H9 (cell line): ENCODE data around the gene KCNAB1. TPM values are rescaled to one million over a fixed set of nuclear protein-coding genes. Genes with fewer than 3 reads are reported as not detected.

Experiments
- DNase-seq: peaks from one replicate; pipeline ENCODE4 v3.0.0-alpha.2; 2017
- H2AFZ ChIP-seq: one replicate; pipeline ENCODE4 v1.6.1; 2013; ENCODE audit warnings: mild to moderate bottlenecking, low read length, control low read depth, moderate library complexity
- H2AK5ac ChIP-seq: 2 replicates; pipeline ENCODE4 v1.6.1; 2013; ENCODE audit warnings: low read length, control low read depth, mixed read lengths; ENCODE audit not compliant: insufficient read length
- H2BK120ac ChIP-seq: one replicate; pipeline ENCODE4 v1.6.1; 2013; ENCODE audit warnings: low read depth, mild to moderate bottlenecking, low read length, control low read depth, inconsistent platforms; ENCODE audit not compliant: poor library complexity, severe bottlenecking
- H2BK12ac ChIP-seq: 2 replicates; pipeline ENCODE4 v1.6.1; 2013; ENCODE audit warnings: low read length, control low read depth, mixed read lengths, low read depth; ENCODE audit not compliant: insufficient read length
- H2BK15ac ChIP-seq: 2 replicates; pipeline ENCODE4 v1.6.1; 2013; ENCODE audit warnings: low read depth, low read length, control low read depth
- H2BK20ac ChIP-seq: one replicate; pipeline ENCODE4 v1.6.1; 2013; ENCODE audit warnings: low read depth, mild to moderate bottlenecking, low read length, control low read depth, inconsistent platforms; ENCODE audit not compliant: poor library complexity, severe bottlenecking
- H2BK5ac ChIP-seq: 2 replicates; pipeline ENCODE4 v1.6.1; 2013; ENCODE audit warnings: low read length, control low read depth, mixed read lengths; ENCODE audit not compliant: insufficient read length
- H3K14ac ChIP-seq: 2 replicates; pipeline ENCODE4 v1.6.1; 2013; ENCODE audit warnings: low read length, control low read depth; ENCODE audit not compliant: insufficient read depth
- H3K18ac ChIP-seq: 2 replicates; pipeline ENCODE4 v1.6.1; 2013; ENCODE audit warnings: low read depth, mild to moderate bottlenecking, mixed read lengths, low read length, control low read depth; ENCODE audit not compliant: insufficient read length
- H3K23ac ChIP-seq: 2 replicates; pipeline ENCODE4 v1.6.1; 2013; ENCODE audit warnings: low read length, control low read depth, mixed read lengths, low read depth; ENCODE audit not compliant: insufficient read length
- H3K23me2 ChIP-seq: 2 replicates; pipeline ENCODE4 v1.6.1; 2013; ENCODE audit warnings: low read depth, mild to moderate bottlenecking, mixed read lengths, low read length, control low read depth; ENCODE audit not compliant: insufficient read length, poor library complexity, severe bottlenecking
- H3K27ac ChIP-seq: 2 replicates; pipeline ENCODE4 v1.5.1; 2013; ENCODE audit warnings: low read length, control low read depth, mixed read lengths, low read depth; ENCODE audit not compliant: insufficient read length
- H3K27me3 ChIP-seq: 2 replicates; pipeline ENCODE4 v1.6.1; 2013; ENCODE audit warnings: low read length, control low read depth, inconsistent platforms; ENCODE audit not compliant: insufficient read depth
- H3K4ac ChIP-seq: 2 replicates; pipeline ENCODE4 v1.6.1; 2013; ENCODE audit warnings: low read depth, mild to moderate bottlenecking, control low read depth, inconsistent platforms, low read length, moderate library complexity
- H3K4me1 ChIP-seq: 2 replicates; pipeline ENCODE4 v1.6.1; 2013; ENCODE audit warnings: low read length, control low read depth, inconsistent platforms; ENCODE audit not compliant: insufficient read depth
- H3K4me2 ChIP-seq: 2 replicates; pipeline ENCODE4 v1.6.1; 2013; ENCODE audit warnings: low read length, control low read depth, mixed read lengths; ENCODE audit not compliant: insufficient read length, insufficient read depth
- H3K56ac ChIP-seq: 2 replicates; pipeline ENCODE4 v1.6.1; 2013; ENCODE audit warnings: low read depth, mild to moderate bottlenecking, mixed read lengths, low read length, control low read depth; ENCODE audit not compliant: insufficient read length
- H3K79me1 ChIP-seq: 2 replicates; pipeline ENCODE4 v1.6.1; 2013; ENCODE audit warnings: low read depth, mild to moderate bottlenecking, moderate library complexity, low read length, control low read depth, inconsistent platforms; ENCODE audit not compliant: insufficient read depth, poor library complexity, severe bottlenecking
- H3K79me2 ChIP-seq: 2 replicates; pipeline ENCODE4 v1.6.1; 2013; ENCODE audit warnings: low read length, control low read depth, inconsistent platforms; ENCODE audit not compliant: insufficient read depth
- H3K9ac ChIP-seq: 2 replicates; pipeline ENCODE4 v1.6.1; 2013; ENCODE audit warnings: low read length, control low read depth, mixed read lengths; ENCODE audit not compliant: insufficient read length; ENCODE audit errors: extremely low read depth
- H3K9me3 ChIP-seq: one replicate; pipeline ENCODE4 v1.6.1; 2013; ENCODE audit warnings: low read depth, low read length, inconsistent platforms; ENCODE audit not compliant: control insufficient read depth
- H3T11ph ChIP-seq: one replicate; pipeline ENCODE4 v1.6.1; 2013; ENCODE audit warnings: mild to moderate bottlenecking, low read length, control low read depth, inconsistent platforms
- H4K20me1 ChIP-seq: one replicate; pipeline ENCODE4 v1.6.1; 2013; ENCODE audit not compliant: control insufficient read depth, insufficient read length, insufficient read depth
- H4K5ac ChIP-seq: 2 replicates; pipeline ENCODE4 v1.6.1; 2013; ENCODE audit warnings: low read depth, mild to moderate bottlenecking, mixed read lengths, low read length, control low read depth; ENCODE audit not compliant: insufficient read length
- H4K8ac ChIP-seq: replicated peaks from 2 replicates; pipeline ENCODE4 v1.6.1; 2013; ENCODE audit warnings: low read length, control low read depth, mixed read lengths, low read depth; ENCODE audit not compliant: insufficient read length
- H4K91ac ChIP-seq: 2 replicates; pipeline ENCODE4 v1.6.1; 2013; ENCODE audit warnings: low read depth, mild to moderate bottlenecking, moderate library complexity, mixed read lengths, low read length, control low read depth; ENCODE audit not compliant: insufficient read length
- H3K27ac Mint-ChIP-seq, 3 experiments: 2 replicates in 2 of 3; 3 replicates in 1 of 3; pipeline ENCODE4 v1.8.0; 2020 to 2021; ENCODE audit warnings: mixed read lengths in 3 of 3, mild to moderate bottlenecking in 1 of 3, moderate library complexity in 1 of 3
- H3K27me3 Mint-ChIP-seq: 2 replicates; pipeline ENCODE4 v1.8.0; 2021; ENCODE audit warnings: low read depth, mild to moderate bottlenecking, moderate library complexity, mixed read lengths
- H3K36me3 Mint-ChIP-seq, 3 experiments: 2 replicates in 2 of 3; 3 replicates in 1 of 3; pipeline ENCODE4 v1.8.0; 2020 to 2021; ENCODE audit warnings: low read depth in 3 of 3, mixed read lengths in 3 of 3; ENCODE audit not compliant: insufficient read depth in 1 of 3
- H3K4me1 Mint-ChIP-seq, 2 experiments: 2 replicates each; pipeline ENCODE4 v1.8.0; 2020; ENCODE audit warnings: mixed read lengths in 2 of 2
- H3K4me3 Mint-ChIP-seq, 2 experiments: 2 replicates in 1 of 2; 3 replicates in 1 of 2; pipeline ENCODE4 v1.8.0; 2020 to 2021; ENCODE audit warnings: mild to moderate bottlenecking in 2 of 2, mixed read lengths in 2 of 2, moderate library complexity in 1 of 2
- H3K9me3 Mint-ChIP-seq, 2 experiments: 2 replicates in 1 of 2; 3 replicates in 1 of 2; pipeline ENCODE4 v1.8.0; 2020; ENCODE audit warnings: mild to moderate bottlenecking in 2 of 2, mixed read lengths in 2 of 2, moderate library complexity in 1 of 2
- CTCF ChIP-seq: fragments of 200-600 bp; sonication (generic); conservative IDR thresholded peaks from 3 replicates; pipeline ENCODE4 v1.8.0; 2021; ENCODE audit warnings: antibody characterized with exemption, mild to moderate bottlenecking
- WGBS: extraction: QIAGEN DNeasy Blood & Tissue Kit; methylation state at CpG from one replicate; pipeline ENCODE4 v1.1.7; 2013; ENCODE audit warnings: missing lambda C conversion rate, low lambda C conversion rate, mixed read lengths; ENCODE audit not compliant: insufficient read length; ENCODE audit errors: extremely low coverage; 5-methylcytosine and 5-hydroxymethylcytosine counted together
- total RNA-seq: library from RNA; stranded (reverse); gene quantifications from 2 replicates; pipeline ENCODE4 v1.2.1, GENCODE V29; 2021

Gene KCNAB1
- total RNA-seq, 1 experiment from 2014 or later: 3.7 TPM

GRCh38 chr3:156493887-156494286 lies 373.5 kb downstream of the KCNAB1 start:
- Histone ChIP-seq H3K79me1 (no peaks in the 10 kb centered on the region), H2AFZ (no peak overlapping the region), H4K8ac (no peak overlapping the region), H3K4me1 (no peaks in the 10 kb centered on the region), H3K56ac (no peak overlapping the region), H3K27ac (no peak overlapping the region), H2BK5ac (no peak overlapping the region), H3K79me2 (no peaks in the 10 kb centered on the region), H3K9ac (no peak overlapping the region), H4K5ac (no peak overlapping the region), H4K91ac (no peak overlapping the region), H4K20me1 (no peaks in the 10 kb centered on the region), H3K9me3 (no peaks in the 10 kb centered on the region), H2BK120ac (no peak overlapping the region), H3K4ac (no peak overlapping the region), H3K23me2 (no peaks in the 10 kb centered on the region), H2BK20ac (no peak overlapping the region), H3K23ac (no peak overlapping the region), H2BK12ac (no peak overlapping the region), H3K27me3 (no peaks in the 10 kb centered on the region), H2BK15ac (no peak overlapping the region), H3K4me2 (no peak overlapping the region), H2AK5ac (no peak overlapping the region), H3T11ph (no peak overlapping the region), H3K18ac (no peak overlapping the region), H3K14ac (no peak overlapping the region)
- WGBS: no CpG with 5 or more reads among the region's 3 CpGs
- Mint-ChIP-seq H3K4me3 (no peak overlapping the region), H3K27ac (no peak overlapping the region), H3K27me3 (no peaks in the 10 kb centered on the region), H3K9me3 (peaks cover 5 to 11% of the 10 kb centered on the region in 2 experiments; a peak in 4 of 5 replicates), H3K4me1 (peaks cover 0 to 4% of the 10 kb centered on the region in 2 experiments; a peak in 1 of 4 replicates), H3K36me3 (peaks cover 0 to 7% (median 3%) of the 10 kb centered on the region in 3 experiments; a peak in 4 of 7 replicates)
- TF ChIP-seq CTCF: no peak
- DNase-seq: no peak
